GM23338 (cell line): Measurements from ENCODE around the gene NEU1.

ENCODE experiments used
- CREB1 ChIP-seq: fragments of 250-450 bp; sonication (Bioruptor Pico); IDR thresholded peaks from 2 replicates; pipeline ENCODE4 v1.5.0; 2020; ENCODE audit warnings: low read depth, mild to moderate bottlenecking, moderate library complexity
- CTCF ChIP-seq, 2 experiments: fragments of 200-600 bp in 1 of 2; sonication (generic) in 1 of 2; conservative IDR thresholded peaks; 2 replicates each; pipeline versions ENCODE4 v1.5.1 to v1.6.1; 2016 to 2017; ENCODE audit warnings: antibody characterized with exemption in 2 of 2, low read depth in 2 of 2, mild to moderate bottlenecking in 2 of 2, moderate library complexity in 1 of 2
- EZH2 ChIP-seq: fragments of 200-600 bp; sonication (generic); IDR thresholded peaks from one replicate; pipeline ENCODE4 v1.8.0; 2017; ENCODE audit warnings: antibody characterized with exemption, mild to moderate bottlenecking, low read depth; ENCODE audit not compliant: unreplicated experiment
- EZH2phosphoT487 ChIP-seq: fragments of 200-600 bp; sonication (generic); IDR thresholded peaks from one replicate; pipeline ENCODE4 v1.8.1; 2018; ENCODE audit warnings: antibody characterized with exemption; ENCODE audit not compliant: unreplicated experiment
- JUNB ChIP-seq: IDR thresholded peaks from one replicate; pipeline ENCODE4 v1.6.1; 2016; ENCODE audit warnings: antibody characterized with exemption; ENCODE audit not compliant: unreplicated experiment
- NANOG ChIP-seq: IDR thresholded peaks from 2 replicates; pipeline ENCODE4 v1.6.1; 2016; ENCODE audit warnings: antibody characterized with exemption, borderline replicate concordance
- POLR2AphosphoS5 ChIP-seq: IDR thresholded peaks from 2 replicates; pipeline ENCODE4 v1.6.1; 2016; ENCODE audit warnings: antibody characterized with exemption, low read depth
- STAT1 ChIP-seq: IDR thresholded peaks from one replicate; pipeline ENCODE4 v1.6.1; 2016; ENCODE audit warnings: antibody characterized with exemption; ENCODE audit not compliant: unreplicated experiment
- ZNF331 ChIP-seq: fragments of 250-450 bp; sonication (Bioruptor Pico); IDR thresholded peaks from 2 replicates; pipeline ENCODE4 v1.5.0; 2020; ENCODE audit warnings: low read depth, mild to moderate bottlenecking, moderate library complexity
- ZNF462 ChIP-seq: fragments of 250-450 bp; sonication (Bioruptor Pico); IDR thresholded peaks from 2 replicates; pipeline ENCODE4 v1.5.0; 2020; ENCODE audit warnings: mild to moderate bottlenecking, moderate library complexity
- TF ChIP-seq, protein P1 (sequence below): IDR thresholded peaks from one replicate; pipeline ENCODE4 v1.6.1; 2018; ENCODE audit warnings: antibody characterized with exemption; ENCODE audit not compliant: unreplicated experiment
- TF ChIP-seq, protein P2 (sequence below): IDR thresholded peaks from 2 replicates; pipeline ENCODE4 v1.6.1; 2016; ENCODE audit warnings: antibody characterized with exemption

DNA sequence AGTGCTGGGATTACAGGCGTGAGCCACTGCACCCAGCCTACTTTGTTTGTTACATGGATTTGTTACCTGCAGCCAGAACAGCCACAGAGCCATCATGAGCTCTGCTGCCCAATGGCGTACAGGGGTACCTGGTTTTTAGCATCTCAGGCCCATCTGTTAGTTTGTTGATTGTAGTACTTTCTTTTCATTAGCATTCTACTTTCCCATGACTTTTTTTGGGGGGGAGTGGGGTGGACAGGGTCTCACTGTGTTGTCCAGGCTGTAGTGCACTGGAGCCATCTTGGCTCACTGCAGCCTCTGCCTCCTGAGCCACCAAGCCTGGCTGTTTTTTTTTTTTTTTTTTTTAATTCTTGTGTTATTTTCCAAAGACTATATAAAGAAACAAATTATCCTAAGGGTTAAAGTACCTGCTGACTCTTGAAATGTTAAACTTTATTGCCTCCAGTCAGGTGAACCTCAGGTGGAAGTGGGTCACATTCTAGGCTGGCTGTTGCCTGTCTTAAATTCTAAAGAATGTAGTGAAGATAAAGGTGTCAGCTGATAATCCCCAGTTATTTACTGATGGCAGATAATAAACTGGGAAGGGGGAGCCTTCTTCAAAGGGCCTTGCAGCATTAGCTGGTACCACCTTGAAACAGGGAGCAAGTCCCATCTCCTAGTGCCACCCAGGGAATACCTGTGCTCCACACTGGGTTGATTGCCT lies 15.2 kb downstream of the NEU1 start:
- TF ChIP-seq CTCF (conservative IDR thresholded peaks at IDR 0.05; ENCODE audit: low read depth in 2 of 2) (no peak), CREB1 (no peak), EZH2 (no peak), EZH2phosphoT487 (no peak), POLR2AphosphoS5 (no peak), JUNB (no peak), NANOG (no peak), ZNF331 (no peak), ZNF462 (no peak), STAT1 (no peak)
- TF ChIP-seq, protein P1, sequence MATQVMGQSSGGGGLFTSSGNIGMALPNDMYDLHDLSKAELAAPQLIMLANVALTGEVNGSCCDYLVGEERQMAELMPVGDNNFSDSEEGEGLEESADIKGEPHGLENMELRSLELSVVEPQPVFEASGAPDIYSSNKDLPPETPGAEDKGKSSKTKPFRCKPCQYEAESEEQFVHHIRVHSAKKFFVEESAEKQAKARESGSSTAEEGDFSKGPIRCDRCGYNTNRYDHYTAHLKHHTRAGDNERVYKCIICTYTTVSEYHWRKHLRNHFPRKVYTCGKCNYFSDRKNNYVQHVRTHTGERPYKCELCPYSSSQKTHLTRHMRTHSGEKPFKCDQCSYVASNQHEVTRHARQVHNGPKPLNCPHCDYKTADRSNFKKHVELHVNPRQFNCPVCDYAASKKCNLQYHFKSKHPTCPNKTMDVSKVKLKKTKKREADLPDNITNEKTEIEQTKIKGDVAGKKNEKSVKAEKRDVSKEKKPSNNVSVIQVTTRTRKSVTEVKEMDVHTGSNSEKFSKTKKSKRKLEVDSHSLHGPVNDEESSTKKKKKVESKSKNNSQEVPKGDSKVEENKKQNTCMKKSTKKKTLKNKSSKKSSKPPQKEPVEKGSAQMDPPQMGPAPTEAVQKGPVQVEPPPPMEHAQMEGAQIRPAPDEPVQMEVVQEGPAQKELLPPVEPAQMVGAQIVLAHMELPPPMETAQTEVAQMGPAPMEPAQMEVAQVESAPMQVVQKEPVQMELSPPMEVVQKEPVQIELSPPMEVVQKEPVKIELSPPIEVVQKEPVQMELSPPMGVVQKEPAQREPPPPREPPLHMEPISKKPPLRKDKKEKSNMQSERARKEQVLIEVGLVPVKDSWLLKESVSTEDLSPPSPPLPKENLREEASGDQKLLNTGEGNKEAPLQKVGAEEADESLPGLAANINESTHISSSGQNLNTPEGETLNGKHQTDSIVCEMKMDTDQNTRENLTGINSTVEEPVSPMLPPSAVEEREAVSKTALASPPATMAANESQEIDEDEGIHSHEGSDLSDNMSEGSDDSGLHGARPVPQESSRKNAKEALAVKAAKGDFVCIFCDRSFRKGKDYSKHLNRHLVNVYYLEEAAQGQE = no peak
- TF ChIP-seq, protein P2, sequence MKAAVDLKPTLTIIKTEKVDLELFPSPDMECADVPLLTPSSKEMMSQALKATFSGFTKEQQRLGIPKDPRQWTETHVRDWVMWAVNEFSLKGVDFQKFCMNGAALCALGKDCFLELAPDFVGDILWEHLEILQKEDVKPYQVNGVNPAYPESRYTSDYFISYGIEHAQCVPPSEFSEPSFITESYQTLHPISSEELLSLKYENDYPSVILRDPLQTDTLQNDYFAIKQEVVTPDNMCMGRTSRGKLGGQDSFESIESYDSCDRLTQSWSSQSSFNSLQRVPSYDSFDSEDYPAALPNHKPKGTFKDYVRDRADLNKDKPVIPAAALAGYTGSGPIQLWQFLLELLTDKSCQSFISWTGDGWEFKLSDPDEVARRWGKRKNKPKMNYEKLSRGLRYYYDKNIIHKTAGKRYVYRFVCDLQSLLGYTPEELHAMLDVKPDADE = no peak
